ENCODE results near the gene CACNG1.

DNA sequence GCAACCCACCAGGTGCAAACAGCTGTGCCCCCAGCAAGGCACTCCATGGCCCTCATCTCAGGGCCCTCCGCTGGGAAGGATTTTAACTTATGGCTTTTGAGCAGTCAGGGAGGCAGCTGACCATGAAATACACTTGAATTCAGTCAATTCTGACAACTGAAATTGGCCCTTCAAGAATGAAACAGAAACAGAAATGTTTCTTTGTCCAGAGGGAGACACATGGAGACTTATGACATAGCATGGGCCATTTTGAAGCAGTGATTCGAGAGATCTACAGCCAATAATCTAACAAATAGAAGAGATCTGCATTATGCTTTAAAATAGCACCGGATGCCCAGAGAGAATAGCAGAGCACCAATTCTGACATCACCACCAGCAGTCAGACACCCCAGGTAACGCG lies 7.5 kb downstream of the CACNG1 start:
- TF ChIP-seq, protein P1, sequence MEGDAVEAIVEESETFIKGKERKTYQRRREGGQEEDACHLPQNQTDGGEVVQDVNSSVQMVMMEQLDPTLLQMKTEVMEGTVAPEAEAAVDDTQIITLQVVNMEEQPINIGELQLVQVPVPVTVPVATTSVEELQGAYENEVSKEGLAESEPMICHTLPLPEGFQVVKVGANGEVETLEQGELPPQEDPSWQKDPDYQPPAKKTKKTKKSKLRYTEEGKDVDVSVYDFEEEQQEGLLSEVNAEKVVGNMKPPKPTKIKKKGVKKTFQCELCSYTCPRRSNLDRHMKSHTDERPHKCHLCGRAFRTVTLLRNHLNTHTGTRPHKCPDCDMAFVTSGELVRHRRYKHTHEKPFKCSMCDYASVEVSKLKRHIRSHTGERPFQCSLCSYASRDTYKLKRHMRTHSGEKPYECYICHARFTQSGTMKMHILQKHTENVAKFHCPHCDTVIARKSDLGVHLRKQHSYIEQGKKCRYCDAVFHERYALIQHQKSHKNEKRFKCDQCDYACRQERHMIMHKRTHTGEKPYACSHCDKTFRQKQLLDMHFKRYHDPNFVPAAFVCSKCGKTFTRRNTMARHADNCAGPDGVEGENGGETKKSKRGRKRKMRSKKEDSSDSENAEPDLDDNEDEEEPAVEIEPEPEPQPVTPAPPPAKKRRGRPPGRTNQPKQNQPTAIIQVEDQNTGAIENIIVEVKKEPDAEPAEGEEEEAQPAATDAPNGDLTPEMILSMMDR (conservative IDR thresholded peaks at IDR 0.05), result no peak
- TF ChIP-seq ZFX (IDR thresholded peaks at IDR 0.05), result no peak

Measured in C4-2B (cell line).